Upper lobe of left lung (tissue), 6 donors: ENCODE data around the gene GLTP. TPM values are rescaled to one million over a fixed set of nuclear protein-coding genes. Genes with fewer than 3 reads are reported as not detected.

Experiments
- ATAC-seq, 2 donors: fragments of 200-7000 bp; cut with Tn5 transposase; one replicate each; pipeline ENCODE4 v1.9.1; 2022; ENCODE audit warnings: mild to moderate bottlenecking in 2 of 2, moderate library complexity in 2 of 2; ENCODE audit not compliant: low FRiP score in 2 of 2
- DNase-seq, 2 donors: peaks; one replicate each; pipeline ENCODE4 v3.0.0-alpha.2; 2019 to 2020
- H3K27ac ChIP-seq, 4 donors: fragments of 200-600 bp; sonication (generic); one replicate each; pipeline ENCODE4 v1.5.1; 2016 to 2019
- H3K27me3 ChIP-seq, 4 donors: fragments of 200-600 bp; sonication (generic); one replicate each; pipeline ENCODE4 v1.5.1; 2017 to 2019
- H3K36me3 ChIP-seq, 4 donors: fragments of 200-600 bp; sonication (generic); one replicate each; pipeline ENCODE4 v1.5.1; 2016 to 2019
- H3K4me1 ChIP-seq, 4 donors: fragments of 200-600 bp; sonication (generic); one replicate each; pipeline ENCODE4 v1.5.1; 2018 to 2019
- H3K4me3 ChIP-seq, 4 donors: fragments of 200-600 bp; sonication (generic); one replicate each; pipeline ENCODE4 v1.5.1; 2017 to 2019; ENCODE audit warnings: mild to moderate bottlenecking in 2 of 4, moderate library complexity in 1 of 4
- H3K9me3 ChIP-seq, 4 donors: fragments of 200-600 bp; sonication (generic); one replicate each; pipeline ENCODE4 v1.5.1; 2018 to 2019
- CTCF ChIP-seq, 6 experiments: fragments of 450-650 bp in 4 of 6; fragments of 200-600 bp in 2 of 6; sonication (generic) in 2 of 6; IDR thresholded peaks; one replicate each; pipeline ENCODE4 v1.5.1; 2016 to 2019; ENCODE audit warnings: antibody characterized with exemption in 6 of 6
- EP300 ChIP-seq, 4 donors: sonication (generic); formaldehyde crosslinking; IDR thresholded peaks; one replicate each; pipeline ENCODE4 v1.5.1; 2017; ENCODE audit warnings: antibody characterized with exemption in 4 of 4, control low read depth in 2 of 4
- POLR2A ChIP-seq, 4 donors: fragments of 450-650 bp; IDR thresholded peaks; one replicate each; pipeline ENCODE4 v1.5.1; 2016 to 2017; ENCODE audit warnings: antibody characterized with exemption in 4 of 4, mild to moderate bottlenecking in 2 of 4
- POLR2AphosphoS5 ChIP-seq, 2 donors: sonication (generic); formaldehyde crosslinking; IDR thresholded peaks; one replicate each; pipeline ENCODE4 v1.5.1; 2017; ENCODE audit warnings: antibody characterized with exemption in 2 of 2
- WGBS, 2 donors: methylation state at CpG; one replicate each; pipeline ENCODE4 v1.1.5; 2017 to 2018; 5-methylcytosine and 5-hydroxymethylcytosine counted together
- total RNA-seq, 6 donors: library from RNA; depleted of rRNA in 4 of 6; stranded (reverse); fragments of >200 nt in 4 of 6; gene quantifications; one replicate each; pipeline versions ENCODE4 v1.1.0 to v1.2.1, GENCODE V29; 2016 to 2021
- donor health status: DM: no; HTN: no; CAD: no; lungs with moderate emphysema.
- donor health status: DM: no; HTN: yes; CAD: no; lungs with severe emphysema.

Gene GLTP
- total RNA-seq, 6 donors from 2014 or later = 24.7 to 59.7 (median 46.6) TPM

DNA sequence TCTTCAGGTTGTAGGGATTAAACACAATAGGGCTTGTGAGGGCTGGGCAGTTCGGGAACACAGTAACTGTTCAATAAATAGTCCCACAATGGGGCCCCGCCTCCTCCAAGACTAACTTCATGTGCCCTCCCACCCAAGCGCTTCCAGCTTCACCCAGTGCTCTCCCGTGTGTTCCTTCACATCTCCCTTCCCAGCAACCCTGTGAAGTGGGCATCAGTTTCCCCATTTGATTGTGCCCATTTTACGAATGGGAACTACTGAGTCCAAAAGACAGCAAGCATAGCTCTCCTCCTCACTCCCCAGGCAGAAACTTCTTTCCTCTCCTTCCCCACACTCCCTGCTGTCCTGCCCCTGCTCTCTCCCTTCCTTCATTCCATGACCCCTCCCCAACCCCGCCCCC is 40.9 kb downstream of the GLTP start:
- DNase-seq = no peak
- H3K9me3 ChIP-seq = no peaks in the 10 kb centered on the region
- no peaks in the 10 kb centered on the region for H3K36me3 ChIP-seq
- no peaks in the 10 kb centered on the region for H3K27me3 ChIP-seq
- H3K27ac ChIP-seq = no peak overlapping the region
- TF ChIP-seq POLR2AphosphoS5 (IDR thresholded peaks at IDR 0.05) (no peak), POLR2A (IDR thresholded peaks at IDR 0.05) (no peak), EP300 (IDR thresholded peaks at IDR 0.05) (no peak), CTCF (IDR thresholded peaks at IDR 0.05) (no peak)
- WGBS, 2 donors = 71 to 78% methylated on average over 6 of the region's 6 CpGs
- H3K4me1 ChIP-seq = no peaks in the 10 kb centered on the region
- H3K4me3 ChIP-seq = no peak overlapping the region
- no peak for ATAC-seq

DNA sequence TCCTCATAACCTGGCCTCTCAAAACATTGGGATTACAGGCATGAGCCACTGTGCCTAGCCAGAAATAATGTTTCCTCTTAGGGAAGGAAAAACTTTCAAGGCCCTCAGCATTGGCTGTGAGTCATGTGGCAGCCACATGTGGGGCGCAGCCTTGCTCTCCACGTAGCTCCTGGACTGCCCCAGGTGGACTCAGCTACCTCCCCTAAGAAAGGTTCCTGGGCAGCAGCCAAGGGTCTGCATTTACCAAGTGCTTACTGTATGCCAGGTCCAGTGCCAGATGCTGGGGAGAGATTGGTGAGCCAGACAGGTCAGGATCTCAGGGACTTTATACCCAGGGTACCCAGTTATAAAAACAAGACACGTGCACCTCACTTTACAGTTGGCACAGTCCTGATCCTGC is 43.4 kb downstream of the GLTP start:
- DNase-seq (no peak), ATAC-seq (no peak)
- Histone ChIP-seq H3K4me1 (peaks cover 3 to 11% (median 6%) of the 10 kb centered on the region in 4 donors), H3K9me3 (no peaks in the 10 kb centered on the region), H3K27ac (no peak overlapping the region), H3K36me3 (no peaks in the 10 kb centered on the region), H3K4me3 (no peak overlapping the region), H3K27me3 (peaks cover 0 to 17% (median 2%) of the 10 kb centered on the region in 4 donors)
- WGBS, 2 donors = 63 to 69% methylated on average over 2 to 3 of the region's 3 CpGs
- TF ChIP-seq EP300 (IDR thresholded peaks at IDR 0.05) = no peak
- TF ChIP-seq CTCF (IDR thresholded peaks at IDR 0.05) = no peak

DNA sequence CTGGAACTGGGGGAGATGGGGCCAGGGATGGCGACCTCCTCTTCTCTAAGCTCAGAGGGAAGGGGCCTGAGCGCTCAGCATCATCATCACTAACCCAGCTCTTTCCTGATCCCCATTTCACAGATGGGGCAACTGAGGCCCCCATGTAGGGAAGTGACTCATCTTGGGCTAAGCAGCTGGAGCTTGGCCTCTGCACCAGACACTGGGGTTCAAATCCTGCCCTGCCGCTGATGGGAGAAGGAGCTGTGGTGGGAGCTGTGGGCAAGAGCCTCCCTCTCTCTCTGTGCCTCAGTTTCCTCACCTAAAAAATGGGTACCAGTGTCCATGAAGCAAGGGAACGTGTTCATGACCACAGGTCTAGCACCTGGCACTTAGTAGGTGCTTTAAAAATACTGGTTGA is 44.5 kb downstream of the GLTP start:
- DNase-seq (no peak), ATAC-seq (no peak)
- 96% methylated on average over 4 of the region's 4 CpGs; no CpG with 5 or more reads in 1 of the 2 donors for WGBS, 2 donors
- Histone ChIP-seq H3K9me3 (no peaks in the 10 kb centered on the region), H3K4me1 (peaks cover 3 to 11% (median 6%) of the 10 kb centered on the region in 4 donors), H3K4me3 (no peak overlapping the region), H3K36me3 (no peaks in the 10 kb centered on the region), H3K27ac (no peak overlapping the region), H3K27me3 (peaks cover 0 to 17% (median 2%) of the 10 kb centered on the region in 4 donors)
- TF ChIP-seq EP300 (IDR thresholded peaks at IDR 0.05) = no peak
- no peak for TF ChIP-seq CTCF (IDR thresholded peaks at IDR 0.05)
- TF ChIP-seq POLR2A (IDR thresholded peaks at IDR 0.05) = no peak
- TF ChIP-seq POLR2AphosphoS5 (IDR thresholded peaks at IDR 0.05) = no peak

DNA sequence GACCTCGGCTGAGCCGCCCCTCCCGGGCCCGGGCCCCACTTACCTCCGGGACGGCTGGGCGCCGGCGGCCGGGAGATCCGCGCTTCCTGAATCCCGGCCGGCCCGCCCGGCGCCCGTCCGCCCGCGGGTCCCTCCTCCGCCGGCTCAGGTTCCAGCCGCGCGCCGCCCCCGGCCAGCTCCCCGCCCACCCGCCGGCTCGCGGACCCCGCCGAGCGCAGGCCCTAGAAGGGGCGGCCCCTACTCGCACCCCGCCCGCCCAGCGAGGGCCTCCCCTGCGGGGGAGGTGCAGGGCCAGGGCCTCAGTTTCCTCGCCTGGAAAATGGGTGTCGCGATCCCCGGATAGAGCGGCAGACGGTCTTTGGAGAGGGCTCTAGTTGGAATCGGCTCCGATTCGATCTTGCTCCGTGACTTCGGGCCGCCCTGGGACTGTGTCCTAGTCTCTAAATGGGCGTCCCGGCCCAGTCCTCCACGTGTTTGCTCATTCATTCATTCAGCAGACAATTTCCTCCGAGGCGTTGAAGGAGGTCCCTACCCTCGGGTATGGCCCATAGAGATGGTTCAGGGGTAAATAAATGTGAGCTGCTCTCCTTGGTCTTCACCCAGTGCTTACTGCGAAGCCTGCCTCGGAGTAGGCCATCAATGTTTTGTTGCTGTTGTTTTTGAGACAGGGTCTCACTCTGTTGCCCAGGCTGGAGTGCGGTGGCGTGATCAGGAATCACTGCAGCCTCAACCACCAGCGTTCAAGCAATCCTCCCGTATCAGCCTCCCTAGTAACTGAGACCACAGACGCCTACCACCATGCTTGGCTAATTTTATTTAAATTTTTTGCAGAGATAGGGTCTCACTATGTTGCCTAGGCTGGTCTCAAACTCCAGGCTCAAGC is 46.8 kb downstream of the GLTP start, which contains the start of gene TRPV4:
TSS of gene TRPV4 (minus strand) at position 92 of the 883 bp plus-strand sequence. CDS start 18,602 bp downstream, outside the sequence.
- no peaks in the 10 kb centered on the region for H3K9me3 ChIP-seq
- peak within 1 kb of the TSS in 3 of 4 donors; percentile 39 to 48 (median 48) for H3K4me3 ChIP-seq
- peak within 1 kb of the TSS in 1 of 4 donors; percentile 14 for H3K27ac ChIP-seq
- H3K27me3 ChIP-seq = peaks cover 0 to 17% (median 2%) of the 10 kb centered on the region in 4 donors
- 65 to 73% methylated on average over 9 to 20 of the region's 67 CpGs for WGBS, 2 donors
- peaks cover 3 to 11% (median 6%) of the 10 kb centered on the region in 4 donors for H3K4me1 ChIP-seq
- DNase-seq = peak in 1 of 2 donors; percentile 90
- peak in 1 of 2 donors; percentile 90 for ATAC-seq
- H3K36me3 ChIP-seq = no peaks in the 10 kb centered on the region
- no peak for TF ChIP-seq POLR2AphosphoS5 (IDR thresholded peaks at IDR 0.05)
- no peak for TF ChIP-seq EP300 (IDR thresholded peaks at IDR 0.05)
- no peak for TF ChIP-seq CTCF (IDR thresholded peaks at IDR 0.05)
- no peak for TF ChIP-seq POLR2A (IDR thresholded peaks at IDR 0.05)
